IMR-90 (cell line): ENCODE data around the gene PLD1. TPM values are rescaled to one million over a fixed set of nuclear protein-coding genes. Genes with fewer than 3 reads are reported as not detected.

Experiments
- ATAC-seq: fragments of 200-7000 bp; cut with Tn5 transposase; 2 replicates; pipeline ENCODE4 v1.9.1; 2020; ENCODE audit warnings: low read depth, mild to moderate bottlenecking, moderate library complexity
- BruUV-seq: library from RNA; stranded (reverse); fragments of 400-500 nt; replicated peaks from 2 replicates; lab custom pipeline; 2021; lab: Mats Ljungman, UMichigan
- CTCF ChIA-PET: fragments of 300-600 bp; formaldehyde crosslinking; extraction: SDS; loops from one replicate; lab custom pipeline; 2021; ENCODE audit warnings: antibody characterized with exemption; lab: Yijun Ruan, JAX
- POLR2A ChIA-PET: fragments of 300-600 bp; sonication (Branson Sonifier 250); formaldehyde crosslinking; loops from one replicate; lab custom pipeline; 2022; ENCODE audit warnings: antibody characterized with exemption; ENCODE audit not compliant: unreplicated experiment; lab: Charles Lee
- DNase-seq: peaks from one replicate; pipeline ENCODE4 v3.0.0; 2013
- H2AFZ ChIP-seq: replicated peaks from 2 replicates; pipeline ENCODE3; 2013; ENCODE audit warnings: low read length, mild to moderate bottlenecking; ENCODE audit not compliant: poor library complexity
- H2AK5ac ChIP-seq: 2 replicates; pipeline ENCODE4 v1.6.1; 2013; ENCODE audit warnings: low read depth, low read length, inconsistent platforms
- H2AK9ac ChIP-seq: replicated peaks from 2 replicates; pipeline ENCODE3; 2013; ENCODE audit warnings: mild to moderate bottlenecking, low read depth, low read length, moderate library complexity; ENCODE audit not compliant: poor library complexity
- H2BK120ac ChIP-seq: 2 replicates; pipeline ENCODE4 v1.6.1; 2013; ENCODE audit warnings: low read depth, low read length, inconsistent platforms
- H2BK15ac ChIP-seq: 3 replicates; pipeline ENCODE4 v1.6.1; 2013; ENCODE audit warnings: low read depth, low read length, inconsistent platforms
- H2BK20ac ChIP-seq: 2 replicates; pipeline ENCODE4 v1.6.1; 2013; ENCODE audit warnings: low read depth, mild to moderate bottlenecking, inconsistent platforms, low read length, moderate library complexity
- H2BK5ac ChIP-seq: 2 replicates; pipeline ENCODE4 v1.6.1; 2013; ENCODE audit warnings: mild to moderate bottlenecking, low read depth, low read length, inconsistent platforms; ENCODE audit not compliant: poor library complexity, severe bottlenecking
- H3K14ac ChIP-seq: replicated peaks from 2 replicates; pipeline ENCODE4 v1.6.1; 2013; ENCODE audit warnings: low read depth, low read length, inconsistent platforms
- H3K18ac ChIP-seq: 2 replicates; pipeline ENCODE4 v1.6.1; 2013; ENCODE audit warnings: low read depth, low read length, control low read depth
- H3K23ac ChIP-seq: 2 replicates; pipeline ENCODE4 v1.6.1; 2013; ENCODE audit warnings: low read depth, low read length, inconsistent platforms
- H3K27ac ChIP-seq: 2 replicates; pipeline ENCODE4 v1.5.1; 2013; ENCODE audit warnings: mild to moderate bottlenecking, control low read depth, low read length; ENCODE audit not compliant: insufficient read depth
- H3K27me3 ChIP-seq: 2 replicates; pipeline ENCODE4 v1.6.1; 2013; ENCODE audit warnings: low read length; ENCODE audit not compliant: control insufficient read depth, insufficient read depth
- H3K36me3 ChIP-seq: 2 replicates; pipeline ENCODE4 v1.6.1; 2013; ENCODE audit warnings: low read length, mixed read lengths; ENCODE audit not compliant: control insufficient read depth, insufficient read depth
- H3K4ac ChIP-seq: 2 replicates; pipeline ENCODE4 v1.6.1; 2013; ENCODE audit warnings: low read depth, low read length, inconsistent platforms
- H3K4me1 ChIP-seq: 2 replicates; pipeline ENCODE4 v1.6.1; 2013; ENCODE audit warnings: low read length, mixed read lengths; ENCODE audit not compliant: control insufficient read depth, insufficient read depth
- H3K4me2 ChIP-seq: 2 replicates; pipeline ENCODE4 v1.6.1; 2013; ENCODE audit warnings: low read depth, mild to moderate bottlenecking, control low read depth, low read length, moderate library complexity
- H3K4me3 ChIP-seq: 2 replicates; pipeline ENCODE4 v1.5.1; 2013; ENCODE audit warnings: low read depth, mild to moderate bottlenecking, control low read depth, low read length, moderate library complexity; ENCODE audit not compliant: insufficient read depth
- H3K56ac ChIP-seq: 2 replicates; pipeline ENCODE4 v1.6.1; 2013; ENCODE audit warnings: low read length, inconsistent platforms; ENCODE audit not compliant: insufficient read depth; ENCODE audit errors: extremely low read depth
- H3K79me1 ChIP-seq, 2 experiments: 2 replicates each; pipeline ENCODE4 v1.6.1; 2013; ENCODE audit warnings: low read length in 2 of 2, inconsistent platforms in 1 of 2, low read depth in 1 of 2
- H3K9ac ChIP-seq: 2 replicates; pipeline ENCODE4 v1.6.1; 2013; ENCODE audit warnings: low read depth, low read length, control low read depth
- H3K9me1 ChIP-seq: 2 replicates; pipeline ENCODE4 v1.6.1; 2013; ENCODE audit warnings: low read length, inconsistent platforms; ENCODE audit not compliant: insufficient read depth
- H3K9me3 ChIP-seq: 2 replicates; pipeline ENCODE4 v1.6.1; 2013; ENCODE audit warnings: low read length; ENCODE audit not compliant: control insufficient read depth, insufficient read depth
- H4K20me1 ChIP-seq: 2 replicates; pipeline ENCODE4 v1.6.1; 2013; ENCODE audit warnings: low read length, inconsistent platforms; ENCODE audit not compliant: insufficient read depth
- H4K5ac ChIP-seq: 2 replicates; pipeline ENCODE4 v1.6.1; 2013; ENCODE audit warnings: mild to moderate bottlenecking, low read depth, low read length, control low read depth
- H4K8ac ChIP-seq, 2 experiments: 2 replicates each; pipeline ENCODE4 v1.6.1; 2013; ENCODE audit warnings: low read depth in 2 of 2, low read length in 2 of 2, control low read depth in 1 of 2, inconsistent platforms in 1 of 2
- H4K91ac ChIP-seq: 2 replicates; pipeline ENCODE4 v1.6.1; 2013; ENCODE audit warnings: low read depth, low read length, inconsistent platforms; ENCODE audit not compliant: insufficient read depth
- CEBPB ChIP-seq: IDR thresholded peaks from 2 replicates; pipeline ENCODE4 v1.6.1; 2012; ENCODE audit warnings: low read depth, low read length, improper control_type of control experiment
- CTCF ChIP-seq: conservative IDR thresholded peaks from 2 replicates; pipeline ENCODE4 v1.5.1; 2012; ENCODE audit warnings: mild to moderate bottlenecking, low read depth, low read length, improper control_type of control experiment
- FOS ChIP-seq: fragments of 150-350 bp; IDR thresholded peaks from 2 replicates; pipeline ENCODE4 v1.6.1; 2016; ENCODE audit warnings: low read depth, low read length
- WGBS, 2 experiments: methylation state at CpG; one replicate each; pipeline versions ENCODE4 v1.1.5 to v1.1.7; 2013; ENCODE audit warnings: missing lambda C conversion rate in 2 of 2; ENCODE audit not compliant: insufficient read length in 1 of 2; ENCODE audit errors: extremely low coverage in 2 of 2; 5-methylcytosine and 5-hydroxymethylcytosine counted together
- dilution Hi-C: fragments of 300-500 bp; cut with HindIII; formaldehyde crosslinking; loops from one replicate; pipeline ENCODE4 v1.14.3; 2018; ENCODE audit warnings: low sequenced_read_pairs; ENCODE audit not compliant: unreplicated experiment
- in situ Hi-C: fragments of 300-500 bp; cut with MboI; formaldehyde crosslinking; loops from 3 replicates; pipeline ENCODE4 v1.14.3; 2019; ENCODE audit warnings: low sequenced_read_pairs, inconsistent platforms, mixed read lengths
- intact Hi-C: fragments of 100-400 bp; cut with micrococcal nuclease; formaldehyde crosslinking; loops from 2 replicates; pipeline ENCODE4 v1.10.0; 2022
- polyA plus RNA-seq, 3 experiments: library from polyadenylated mRNA; depleted of rRNA; stranded (reverse); fragments of >200 nt; gene quantifications; 2 replicates each; pipeline ENCODE4 v1.2.3, GENCODE V29; 2012; ENCODE audit warnings: low replicate concordance in 1 of 3
- total RNA-seq: library from RNA; depleted of rRNA; stranded (reverse); fragments of >200 nt; gene quantifications from 2 replicates; pipeline ENCODE4 v1.2.3, GENCODE V29; 2012
- TF ChIP-seq, protein P1 (sequence below): fragments of 150-350 bp; IDR thresholded peaks from 2 replicates; pipeline ENCODE4 v1.6.1; 2017; ENCODE audit warnings: mild to moderate bottlenecking, antibody characterized with exemption, low read length, low read depth

PLD1 gene
- total and polyA plus RNA-seq, 2 of the 4 experiments (the other 2 are of a cell fraction): 3.3 to 9.7 TPM

- TF ChIP-seq, protein P1, sequence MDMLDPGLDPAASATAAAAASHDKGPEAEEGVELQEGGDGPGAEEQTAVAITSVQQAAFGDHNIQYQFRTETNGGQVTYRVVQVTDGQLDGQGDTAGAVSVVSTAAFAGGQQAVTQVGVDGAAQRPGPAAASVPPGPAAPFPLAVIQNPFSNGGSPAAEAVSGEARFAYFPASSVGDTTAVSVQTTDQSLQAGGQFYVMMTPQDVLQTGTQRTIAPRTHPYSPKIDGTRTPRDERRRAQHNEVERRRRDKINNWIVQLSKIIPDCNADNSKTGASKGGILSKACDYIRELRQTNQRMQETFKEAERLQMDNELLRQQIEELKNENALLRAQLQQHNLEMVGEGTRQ: no peak
Measured at GRCh38 chr3:171850960-171851659, 40.8 kb upstream of the PLD1 start (continued).

DNA sequence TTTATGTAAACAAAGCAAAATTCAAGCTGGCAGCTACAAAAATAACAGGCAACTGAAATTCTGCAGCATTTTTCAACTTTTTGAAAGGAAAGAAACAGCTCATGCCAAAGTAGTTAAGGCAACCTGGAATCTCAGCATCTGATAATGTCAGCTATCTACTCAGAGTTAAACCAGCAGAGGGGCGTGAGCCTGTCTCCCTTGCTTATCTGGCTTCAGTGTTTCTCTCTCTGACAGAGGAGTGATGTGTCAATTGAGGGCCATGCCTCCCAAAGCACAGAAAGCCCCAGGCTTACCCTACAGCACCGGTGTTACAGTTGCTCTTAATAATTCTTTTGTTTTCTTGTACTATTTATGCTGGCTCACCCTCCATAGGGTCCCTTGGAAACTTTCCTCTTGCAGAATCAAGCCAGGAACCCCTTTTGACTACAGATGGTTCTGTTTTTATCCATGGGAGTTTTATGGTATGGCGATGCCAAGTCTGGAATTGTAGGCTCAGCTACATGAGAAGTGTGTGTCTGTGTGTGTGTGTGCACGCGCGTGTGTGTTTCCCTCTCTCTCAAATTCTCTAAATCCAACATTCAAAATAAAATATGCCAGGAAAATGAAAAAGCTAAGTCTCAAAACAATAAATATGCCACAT lies 40.2 kb upstream of the PLD1 start:
- no peaks in the 10 kb centered on the region for H3K36me3 ChIP-seq
- intact Hi-C loops (no loop called here), dilution Hi-C loops (no loop called here), in situ Hi-C loops (no loop called here)
- peak overlapping the region; percentile 82; the same call in 1 of the 2 replicates for H3K23ac ChIP-seq
- no peaks in the 10 kb centered on the region for H4K20me1 ChIP-seq
- ChIA-PET POLR2A (interaction anchor here (0.6 kb wide), 1 partner anchor 598 kb away, joined by 3 read pairs; no protein-coding TSS in a partner anchor), CTCF (interaction anchor here (1.0 kb wide), 2 partner anchors 18 to 44 kb away, joined by 3 to 4 read pairs; no protein-coding TSS in a partner anchor)
- H3K27ac ChIP-seq: no peak overlapping the region
- H4K8ac ChIP-seq: peak overlapping the region in 1 of 2 experiments; percentile 7; a peak in 1 of 4 replicates
- peak overlapping the region; percentile 39; the same call in 1 of the 3 replicates for H2BK15ac ChIP-seq
- no peak overlapping the region for H4K5ac ChIP-seq
- H3K14ac ChIP-seq: 0 out of 2 replicates have a peak overlapping the region, but pooled peaks have one; percentile 34
- H3K9me1 ChIP-seq: peaks cover 3% of the 10 kb centered on the region
- H2BK120ac ChIP-seq: peak overlapping the region; percentile 32; the same call in 1 of the 2 replicates
- H2AFZ ChIP-seq: peak overlapping the region; percentile 16
- BruUV-seq: no TSS peak
- no CpG with 5 or more reads among the region's 6 CpGs for WGBS, 2 experiments
- no peak overlapping the region for H2BK5ac ChIP-seq
- DNase-seq: no peak
- H3K9me3 ChIP-seq: peaks cover 9% of the 10 kb centered on the region
- ATAC-seq: peak; percentile 8
- H2AK9ac ChIP-seq: no peak overlapping the region
- H2BK20ac ChIP-seq: peak overlapping the region; percentile 71; the same call in 1 of the 2 replicates
- H3K4ac ChIP-seq: peak overlapping the region; percentile 69; the same call in 1 of the 2 replicates
- H4K91ac ChIP-seq: peak overlapping the region; percentile 30; the same call in 1 of the 2 replicates
- no peak overlapping the region; the same call in 1 of the 2 replicates for H3K4me2 ChIP-seq
- no peak overlapping the region for H3K9ac ChIP-seq
- H3K27me3 ChIP-seq: no peaks in the 10 kb centered on the region
- H3K4me3 ChIP-seq: no peak overlapping the region
- H2AK5ac ChIP-seq: no peak overlapping the region
- peaks cover 12% of the 10 kb centered on the region for H3K4me1 ChIP-seq
- no peak overlapping the region for H3K56ac ChIP-seq
- no peaks in the 10 kb centered on the region for H3K79me1 ChIP-seq
- H3K18ac ChIP-seq: peak overlapping the region; percentile 31; the same call in 1 of the 2 replicates
- TF ChIP-seq FOS (no peak), CTCF (no peak), CEBPB (no peak)
